Panc1 (cell line): ENCODE data around the gene OR7G1. TPM values are rescaled to one million over a fixed set of nuclear protein-coding genes. Genes with fewer than 3 reads are reported as not detected.

Experiments used
- ATAC-seq: fragments of 200-7000 bp; cut with Tn5 transposase; 2 replicates; pipeline ENCODE4 v1.9.1; 2020; ENCODE audit warnings: mild to moderate bottlenecking, moderate library complexity
- BruUV-seq: library from RNA; stranded (reverse); fragments of 400-500 nt; replicated peaks from 2 replicates; lab custom pipeline; 2021; lab: Mats Ljungman, UMichigan
- CTCF ChIA-PET: fragments of 300-600 bp; sonication (Branson Sonifier 250); formaldehyde crosslinking; loops from one replicate; lab custom pipeline; 2022; ENCODE audit warnings: antibody characterized with exemption; lab: Charles Lee
- POLR2A ChIA-PET: fragments of 300-600 bp; sonication (Branson Sonifier 250); formaldehyde crosslinking; loops from one replicate; lab custom pipeline; 2022; ENCODE audit warnings: antibody characterized with exemption; lab: Charles Lee
- DNase-seq: peaks from one replicate; pipeline ENCODE4 v3.0.0-alpha.2; 2010; ENCODE audit warnings: low read depth, low spot score
- H3K27ac ChIP-seq: 2 replicates; pipeline ENCODE4 v1.5.1; 2011; ENCODE audit warnings: mild to moderate bottlenecking, low read length, inconsistent platforms
- H3K27me3 ChIP-seq: fragments of 200-500 bp; sonication (Bioruptor generic); 2 replicates; pipeline ENCODE4 v1.6.0; 2014; ENCODE audit warnings: low read length, inconsistent platforms; ENCODE audit not compliant: control insufficient read depth, insufficient read depth
- H3K36me3 ChIP-seq: fragments of 200-500 bp; sonication (Bioruptor generic); 2 replicates; pipeline ENCODE4 v1.5.1; 2014; ENCODE audit warnings: inconsistent platforms, mild to moderate bottlenecking, low read length, moderate library complexity; ENCODE audit not compliant: control insufficient read depth, insufficient read depth
- H3K4me1 ChIP-seq: 2 replicates; pipeline ENCODE4 v1.5.1; 2011; ENCODE audit warnings: inconsistent platforms, mild to moderate bottlenecking, low read length, moderate library complexity; ENCODE audit not compliant: control insufficient read depth, insufficient read depth
- H3K4me3 ChIP-seq, 2 experiments: 2 replicates each; pipeline ENCODE4 v1.5.1; 2011 to 2012; ENCODE audit warnings: low read depth in 2 of 2, low read length in 2 of 2, mild to moderate bottlenecking in 2 of 2, inconsistent platforms in 1 of 2, moderate library complexity in 1 of 2
- H3K9me3 ChIP-seq: fragments of 200-500 bp; sonication (Bioruptor generic); 2 replicates; pipeline ENCODE4 v1.5.1; 2014; ENCODE audit warnings: low read depth, mild to moderate bottlenecking, inconsistent platforms, low read length, moderate library complexity; ENCODE audit not compliant: control insufficient read depth, insufficient read depth
- POLR2AphosphoS5 ChIP-seq: IDR thresholded peaks from 2 replicates; pipeline ENCODE4 v1.6.1; 2012; ENCODE audit warnings: mild to moderate bottlenecking, low read depth, low read length, moderate library complexity
- REST ChIP-seq, 2 experiments: IDR thresholded peaks; 2 replicates each; pipeline ENCODE4 v1.6.1; 2011 to 2012; ENCODE audit warnings: low read depth in 2 of 2, control low read depth in 1 of 2, low read length in 1 of 2, mild to moderate bottlenecking in 1 of 2, moderate library complexity in 1 of 2; ENCODE audit not compliant: insufficient read depth in 1 of 2
- SIN3A ChIP-seq: IDR thresholded peaks from 2 replicates; pipeline ENCODE4 v1.6.1; 2012; ENCODE audit warnings: low read depth, mild to moderate bottlenecking, low read length, moderate library complexity, borderline replicate concordance; ENCODE audit not compliant: insufficient read depth
- TCF7L2 ChIP-seq: IDR thresholded peaks from 2 replicates; pipeline ENCODE4 v1.6.1; 2011; ENCODE audit warnings: mild to moderate bottlenecking, low read depth, low read length, inconsistent platforms
- in situ Hi-C: cut with HindIII; loops from 2 replicates; pipeline ENCODE4 v1.10.0; 2016; ENCODE audit warnings: low sequenced_read_pairs, low pct_unique_long_range_greater_than_20kb
- intact Hi-C: fragments of 100-400 bp; cut with micrococcal nuclease; formaldehyde crosslinking; loops from one replicate; pipeline ENCODE4 v1.10.0; 2022; ENCODE audit not compliant: unreplicated experiment
- total RNA-seq: library from RNA; stranded (reverse); gene quantifications from one replicate; pipeline ENCODE4 v1.2.1, GENCODE V29; 2021; ENCODE audit not compliant: unreplicated experiment
- TF ChIP-seq, protein P1 (sequence below): fragments of 450-650 bp; IDR thresholded peaks from 2 replicates; pipeline ENCODE4 v1.5.1; 2017; ENCODE audit warnings: mild to moderate bottlenecking

The OR7G1 gene
- total RNA-seq, 1 experiment from 2014 or later = not detected

GRCh38 chr19:9156304-9156703 lies 40.7 kb upstream of the OR7G1 start:
- in situ Hi-C loops (no loop called here), intact Hi-C loops (no loop called here)
- Histone ChIP-seq H3K27ac (no peak overlapping the region), H3K4me1 (no peaks in the 10 kb centered on the region), H3K36me3 (peaks cover 15% of the 10 kb centered on the region), H3K27me3 (no peaks in the 10 kb centered on the region), H3K4me3 (no peak overlapping the region), H3K9me3 (peaks cover 30% of the 10 kb centered on the region; the same call in 1 of the 2 replicates)
- ChIA-PET CTCF (no interaction called here), POLR2A (no interaction called here)
- no peak for DNase-seq
- no peak for ATAC-seq
- no TSS peak for BruUV-seq
- no peak for TF ChIP-seq REST (IDR thresholded peaks at IDR 0.05; ENCODE audit: insufficient read depth in 1 of 2, low read depth in 2 of 2, low read length in 1 of 2)
- TF ChIP-seq SIN3A = no peak
- TF ChIP-seq POLR2AphosphoS5 = no peak
- TF ChIP-seq, protein P1, sequence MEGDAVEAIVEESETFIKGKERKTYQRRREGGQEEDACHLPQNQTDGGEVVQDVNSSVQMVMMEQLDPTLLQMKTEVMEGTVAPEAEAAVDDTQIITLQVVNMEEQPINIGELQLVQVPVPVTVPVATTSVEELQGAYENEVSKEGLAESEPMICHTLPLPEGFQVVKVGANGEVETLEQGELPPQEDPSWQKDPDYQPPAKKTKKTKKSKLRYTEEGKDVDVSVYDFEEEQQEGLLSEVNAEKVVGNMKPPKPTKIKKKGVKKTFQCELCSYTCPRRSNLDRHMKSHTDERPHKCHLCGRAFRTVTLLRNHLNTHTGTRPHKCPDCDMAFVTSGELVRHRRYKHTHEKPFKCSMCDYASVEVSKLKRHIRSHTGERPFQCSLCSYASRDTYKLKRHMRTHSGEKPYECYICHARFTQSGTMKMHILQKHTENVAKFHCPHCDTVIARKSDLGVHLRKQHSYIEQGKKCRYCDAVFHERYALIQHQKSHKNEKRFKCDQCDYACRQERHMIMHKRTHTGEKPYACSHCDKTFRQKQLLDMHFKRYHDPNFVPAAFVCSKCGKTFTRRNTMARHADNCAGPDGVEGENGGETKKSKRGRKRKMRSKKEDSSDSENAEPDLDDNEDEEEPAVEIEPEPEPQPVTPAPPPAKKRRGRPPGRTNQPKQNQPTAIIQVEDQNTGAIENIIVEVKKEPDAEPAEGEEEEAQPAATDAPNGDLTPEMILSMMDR = no peak
- TF ChIP-seq TCF7L2 = no peak

DNA sequence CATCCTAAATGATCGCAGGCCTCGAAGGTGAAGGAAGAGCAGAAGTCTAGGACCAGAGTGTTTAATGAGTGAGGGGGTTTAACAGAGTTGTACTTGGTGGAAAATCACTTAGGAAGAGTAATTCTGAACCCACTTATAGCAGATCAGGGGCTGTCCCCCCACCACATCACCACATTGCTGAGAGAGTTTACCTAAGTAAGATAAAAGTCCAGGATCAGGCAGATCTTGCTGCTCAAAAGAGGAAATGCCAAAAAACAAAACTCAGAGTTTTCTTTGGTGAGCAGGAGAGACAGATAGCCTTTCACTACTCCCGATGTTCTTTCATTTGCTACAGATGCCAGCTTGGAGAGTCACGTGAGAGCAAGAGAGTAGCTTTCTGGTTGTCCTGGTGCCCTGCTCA lies 40.0 kb upstream of the OR7G1 start:
- TF ChIP-seq, protein P1 = no peak
- TF ChIP-seq SIN3A (no peak), POLR2AphosphoS5 (no peak), REST (IDR thresholded peaks at IDR 0.05; ENCODE audit: insufficient read depth in 1 of 2, low read depth in 2 of 2, low read length in 1 of 2) (no peak), TCF7L2 (no peak)
- H3K36me3 ChIP-seq = peaks cover 9% of the 10 kb centered on the region
- CTCF ChIA-PET = no interaction called here

More for the DNA sequence above, 40.0 kb upstream of the OR7G1 start:
- in situ Hi-C loops = no loop called here
- BruUV-seq = no TSS peak
- ATAC-seq = no peak
- no peaks in the 10 kb centered on the region for H3K4me1 ChIP-seq
- H3K9me3 ChIP-seq = peaks cover 33% of the 10 kb centered on the region; the same call in 1 of the 2 replicates
- DNase-seq = no peak
- H3K27ac ChIP-seq = no peak overlapping the region
- POLR2A ChIA-PET = no interaction called here
- H3K4me3 ChIP-seq = no peak overlapping the region
- intact Hi-C loops = no loop called here
- H3K27me3 ChIP-seq = no peaks in the 10 kb centered on the region
